ENCODE data around the gene SNCG. TPM values are rescaled to one million over a fixed set of nuclear protein-coding genes. Genes with fewer than 3 reads are reported as not detected.
A peak's percentile ranks its signal among the peaks of the same experiment; 100 is the strongest.

The SNCG gene
- total and polyA plus RNA-seq, 2 donors (not counting 1 experiment from before 2014, with no cell fraction given), result not detected

- H3K4me1 Mint-ChIP-seq, result no peaks in the 10 kb centered on the region
- Histone ChIP-seq H3K36me3 (replicated peaks in 1 of 2; ENCODE audit: control extremely low read depth in 1 of 2, control insufficient read depth in 1 of 2, extremely low read depth in 1 of 2, insufficient read depth in 2 of 2, low read length in 1 of 2) (no peaks in the 10 kb centered on the region), H3K27me3 (replicated peaks in 1 of 4; ENCODE audit: control extremely low read depth in 1 of 4, control insufficient read depth in 3 of 4, insufficient read depth in 4 of 4, low read length in 3 of 4) (peaks cover 0 to 3% (median 0%) of the 10 kb centered on the region in 4 experiments), H3K4me2 (replicated peaks; ENCODE audit: low read depth, low read length, poor library complexity, severe bottlenecking) (no peak overlapping the region), H3K9me3 (ENCODE audit: control extremely low read depth in 1 of 3, control insufficient read depth in 2 of 3, insufficient read depth in 1 of 3, low read length in 2 of 3) (no peaks in the 10 kb centered on the region), H2AFZ (ENCODE audit: insufficient read depth, low read depth, low read length, poor library complexity, severe bottlenecking) (no peak overlapping the region), H3K27ac (ENCODE audit: low read length in 2 of 2) (no peak overlapping the region), H4K20me1 (ENCODE audit: control insufficient read depth, insufficient read depth, low read length, poor library complexity, severe bottlenecking) (no peaks in the 10 kb centered on the region), H3K9ac (ENCODE audit: low read length) (no peak overlapping the region), H3K4me3 (ENCODE audit: control extremely low read depth in 1 of 5, extremely low read depth in 1 of 5, insufficient read depth in 1 of 5, low read depth in 2 of 5, low read length in 4 of 5) (no peak overlapping the region), H3K79me2 (ENCODE audit: control insufficient read depth, insufficient read depth, low read length) (no peaks in the 10 kb centered on the region), H3K4me1 (ENCODE audit: control insufficient read depth in 2 of 2, insufficient read depth in 2 of 2, low read length in 2 of 2) (peaks cover 0 to 9% of the 10 kb centered on the region in 2 donors)
- intact Hi-C loops (cut with micrococcal nuclease), result no loop called here
- ATAC-seq (ENCODE audit: low read depth), result no peak
- H3K4me3 Mint-ChIP-seq, result no peak overlapping the region
- H3K27me3 Mint-ChIP-seq, result no peaks in the 10 kb centered on the region
- ChIA-PET CTCF (no interaction called here), POLR2A (no interaction called here)
- TF ChIP-seq EZH2 (IDR thresholded peaks at IDR 0.05; ENCODE audit: borderline replicate concordance, insufficient read depth, low read depth, low read length, poor library complexity, severe bottlenecking) (no peak), CTCF (IDR thresholded peaks at IDR 0.05) (no peak)
- DNase-seq, result no peak
- no peaks in the 10 kb centered on the region for H3K9me3 Mint-ChIP-seq (ENCODE audit: insufficient read depth)
- no peak overlapping the region for H3K27ac Mint-ChIP-seq
- WGBS (ENCODE audit: insufficient coverage), result 90% methylated on average over 2 of the region's 2 CpGs
These were observed 1.3 kb downstream of the SNCG start for GRCh38 chr10:86959737-86960002.

GRCh38 chr10:86960003-86960862, 1.8 kb downstream of the SNCG start:
- peaks cover 0 to 3% (median 0%) of the 10 kb centered on the region in 4 experiments for H3K27me3 ChIP-seq (replicated peaks in 1 of 4; ENCODE audit: control extremely low read depth in 1 of 4, control insufficient read depth in 3 of 4, insufficient read depth in 4 of 4, low read length in 3 of 4)
- H3K4me2 ChIP-seq (replicated peaks; ENCODE audit: low read depth, low read length, poor library complexity, severe bottlenecking), result no peak overlapping the region
- Mint-ChIP-seq H3K27me3 (no peaks in the 10 kb centered on the region), H3K9me3 (ENCODE audit: insufficient read depth) (no peaks in the 10 kb centered on the region), H3K4me1 (peaks cover 3% of the 10 kb centered on the region), H3K27ac (no peak overlapping the region), H3K4me3 (no peak overlapping the region)
- DNase-seq, result peak; percentile 49
- ChIA-PET CTCF (interaction anchor here (0.5 to 1.0 kb wide), 3 partner anchors 9 to 540 kb away, joined by 3 read pairs; no protein-coding TSS in a partner anchor), POLR2A (no interaction called here)
- peaks cover 0 to 9% of the 10 kb centered on the region in 2 donors for H3K4me1 ChIP-seq (ENCODE audit: control insufficient read depth in 2 of 2, insufficient read depth in 2 of 2, low read length in 2 of 2)
- intact Hi-C loops (cut with micrococcal nuclease), result no loop called here
- no peak overlapping the region for H3K4me3 ChIP-seq (ENCODE audit: control extremely low read depth in 1 of 5, extremely low read depth in 1 of 5, insufficient read depth in 1 of 5, low read depth in 2 of 5, low read length in 4 of 5)
- ATAC-seq (ENCODE audit: low read depth), result peak; percentile 53
- WGBS (ENCODE audit: insufficient coverage), result 84% methylated on average over 36 of the region's 37 CpGs
- no peak overlapping the region for H3K9ac ChIP-seq (ENCODE audit: low read length)
- H3K79me2 ChIP-seq (ENCODE audit: control insufficient read depth, insufficient read depth, low read length), result no peaks in the 10 kb centered on the region
- H3K36me3 ChIP-seq (replicated peaks in 1 of 2; ENCODE audit: control extremely low read depth in 1 of 2, control insufficient read depth in 1 of 2, extremely low read depth in 1 of 2, insufficient read depth in 2 of 2, low read length in 1 of 2), result no peaks in the 10 kb centered on the region
- no peaks in the 10 kb centered on the region for H4K20me1 ChIP-seq (ENCODE audit: control insufficient read depth, insufficient read depth, low read length, poor library complexity, severe bottlenecking)
- no peak overlapping the region for H2AFZ ChIP-seq (ENCODE audit: insufficient read depth, low read depth, low read length, poor library complexity, severe bottlenecking)
- TF ChIP-seq EZH2 (IDR thresholded peaks at IDR 0.05; ENCODE audit: borderline replicate concordance, insufficient read depth, low read depth, low read length, poor library complexity, severe bottlenecking), result no peak
- peak; percentile 46 for TF ChIP-seq CTCF (IDR thresholded peaks at IDR 0.05)
- H3K9me3 ChIP-seq (ENCODE audit: control extremely low read depth in 1 of 3, control insufficient read depth in 2 of 3, insufficient read depth in 1 of 3, low read length in 2 of 3), result no peaks in the 10 kb centered on the region
- no peak overlapping the region for H3K27ac ChIP-seq (ENCODE audit: low read length in 2 of 2)

Measured in B cell (primary cell).